SK-N-SH treated with all-trans-retinoic acid at 6 μM for 48 hours (cell line): ENCODE results near the gene LAMC1.

Experiments
- ATAC-seq: fragments of 200-7000 bp; cut with Tn5 transposase; 3 replicates; pipeline ENCODE4 v1.9.1; 2020; ENCODE audit warnings: mild to moderate bottlenecking, moderate library complexity
- ARNTL ChIP-seq: fragments of 450-650 bp; formaldehyde crosslinking; IDR thresholded peaks from 2 replicates; pipeline ENCODE4 v1.5.0; 2020; ENCODE audit warnings: low read depth, mild to moderate bottlenecking, moderate library complexity, borderline replicate concordance
- BACH2 ChIP-seq: fragments of 250-450 bp; sonication (Bioruptor Pico); IDR thresholded peaks from 2 replicates; pipeline ENCODE4 v1.9.0; 2021; ENCODE audit warnings: mild to moderate bottlenecking, borderline replicate concordance
- CSDC2 ChIP-seq: fragments of 250-450 bp; sonication (Bioruptor Pico); IDR thresholded peaks from 2 replicates; pipeline ENCODE4 v1.5.0; 2020; ENCODE audit warnings: mild to moderate bottlenecking, moderate library complexity
- ESRRG ChIP-seq: fragments of 250-450 bp; sonication (Bioruptor Pico); IDR thresholded peaks from 2 replicates; pipeline ENCODE4 v1.6.1; 2021; ENCODE audit warnings: mild to moderate bottlenecking
- GLIS3 ChIP-seq: fragments of 250-450 bp; sonication (Bioruptor Pico); IDR thresholded peaks from 2 replicates; pipeline ENCODE4 v1.5.0; 2020; ENCODE audit warnings: mild to moderate bottlenecking, moderate library complexity
- ISL1 ChIP-seq: fragments of 250-450 bp; sonication (Bioruptor Pico); IDR thresholded peaks from 2 replicates; pipeline ENCODE4 v2.1.2; 2022; ENCODE audit warnings: mild to moderate bottlenecking, moderate library complexity
- OSR1 ChIP-seq: fragments of 250-450 bp; sonication (Bioruptor Pico); IDR thresholded peaks from 2 replicates; pipeline ENCODE4 v1.8.0; 2022; ENCODE audit warnings: moderate library complexity, mild to moderate bottlenecking, inconsistent platforms
- PATZ1 ChIP-seq: fragments of 250-450 bp; sonication (Bioruptor Pico); IDR thresholded peaks from 2 replicates; pipeline ENCODE4 v1.8.0; 2020; ENCODE audit warnings: mild to moderate bottlenecking, moderate library complexity, borderline replicate concordance
- PPARA ChIP-seq: fragments of 250-450 bp; sonication (Bioruptor Pico); IDR thresholded peaks from 2 replicates; pipeline ENCODE4 v1.5.0; 2020; ENCODE audit warnings: mild to moderate bottlenecking, borderline replicate concordance
- RARB ChIP-seq: fragments of 250-450 bp; sonication (Bioruptor Pico); IDR thresholded peaks from 2 replicates; pipeline ENCODE4 v1.8.0; 2021; ENCODE audit warnings: mild to moderate bottlenecking, moderate library complexity
- SNAI2 ChIP-seq: fragments of 250-450 bp; sonication (Bioruptor Pico); IDR thresholded peaks from 2 replicates; pipeline ENCODE4 v1.5.0; 2020; ENCODE audit warnings: mild to moderate bottlenecking, moderate library complexity
- TOX ChIP-seq: fragments of 250-450 bp; sonication (Bioruptor Pico); IDR thresholded peaks from 2 replicates; pipeline ENCODE4 v1.8.0; 2021; ENCODE audit warnings: mild to moderate bottlenecking, moderate library complexity, borderline replicate concordance
- ZC3H10 ChIP-seq: fragments of 250-450 bp; sonication (Bioruptor Pico); IDR thresholded peaks from 2 replicates; pipeline ENCODE4 v1.5.1; 2021; ENCODE audit warnings: mild to moderate bottlenecking, moderate library complexity
- ZFP30 ChIP-seq: fragments of 450-650 bp; formaldehyde crosslinking; IDR thresholded peaks from 2 replicates; pipeline ENCODE4 v1.5.0; 2022; ENCODE audit warnings: mild to moderate bottlenecking, moderate library complexity
- ZNF565 ChIP-seq: fragments of 450-650 bp; formaldehyde crosslinking; conservative IDR thresholded peaks from 2 replicates; pipeline ENCODE4 v1.5.0; 2020; ENCODE audit warnings: low read depth, mild to moderate bottlenecking, moderate library complexity
- ZNF70 ChIP-seq: fragments of 450-650 bp; formaldehyde crosslinking; IDR thresholded peaks from 2 replicates; pipeline ENCODE4 v1.5.0; 2020; ENCODE audit warnings: mild to moderate bottlenecking, moderate library complexity
- ZNF8 ChIP-seq: fragments of 450-650 bp; formaldehyde crosslinking; IDR thresholded peaks from 2 replicates; pipeline ENCODE4 v1.5.0; 2020; ENCODE audit warnings: mild to moderate bottlenecking, moderate library complexity
- TF ChIP-seq, protein P1 (sequence below): fragments of 250-450 bp; sonication (Bioruptor Pico); IDR thresholded peaks from 2 replicates; pipeline ENCODE4 v1.5.1; 2020; ENCODE audit warnings: low read depth, mild to moderate bottlenecking, moderate library complexity
- TF ChIP-seq, protein P2 (sequence below): fragments of 250-450 bp; sonication (Bioruptor Pico); IDR thresholded peaks from 2 replicates; pipeline ENCODE4 v1.8.0; 2021; ENCODE audit warnings: low read depth, mild to moderate bottlenecking, moderate library complexity, borderline replicate concordance
- TF ChIP-seq, protein P3 (sequence below): fragments of 250-450 bp; sonication (Bioruptor Pico); IDR thresholded peaks from 2 replicates; pipeline ENCODE4 v1.5.0; 2020; ENCODE audit warnings: mild to moderate bottlenecking, moderate library complexity
- TF ChIP-seq, protein P4 (sequence below): fragments of 250-450 bp; sonication (Bioruptor Pico); IDR thresholded peaks from 2 replicates; pipeline ENCODE4 v1.5.1; 2021; ENCODE audit warnings: mild to moderate bottlenecking, moderate library complexity

The LAMC1 gene

DNA sequence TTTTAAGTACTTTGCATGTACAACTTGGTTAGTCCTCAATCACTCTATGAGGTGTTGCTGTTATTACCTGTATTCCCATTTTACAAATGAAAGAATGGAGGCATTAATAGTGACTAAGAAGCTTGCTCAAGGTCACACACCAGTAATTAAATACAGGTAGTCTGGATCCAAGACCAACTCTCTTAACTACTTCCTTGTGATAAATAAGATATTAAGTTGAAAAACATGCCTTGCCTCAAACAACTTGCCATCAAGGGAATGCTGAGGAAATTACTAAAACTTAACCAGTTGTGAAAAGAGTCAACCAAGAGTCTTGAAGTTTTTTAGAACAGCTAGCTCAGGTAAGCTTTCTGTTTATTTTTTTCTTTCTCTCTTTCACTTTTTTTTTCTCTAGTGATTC lies 21.0 kb upstream of the LAMC1 start:
- TF ChIP-seq ZNF8 (no peak), TOX (CRISPR knock-in tag) (no peak), PATZ1 (CRISPR knock-in tag) (no peak), RARB (CRISPR knock-in tag) (no peak), GLIS3 (CRISPR knock-in tag) (no peak), ISL1 (no peak), PPARA (no peak), ZNF70 (no peak), ZNF565 (no peak), CSDC2 (CRISPR knock-in tag) (no peak), BACH2 (CRISPR knock-in tag) (no peak), ESRRG (CRISPR knock-in tag) (no peak), SNAI2 (no peak), ZFP30 (CRISPR knock-in tag) (no peak), ARNTL (no peak), OSR1 (CRISPR knock-in tag) (no peak), ZC3H10 (no peak)
- TF ChIP-seq, protein P1, sequence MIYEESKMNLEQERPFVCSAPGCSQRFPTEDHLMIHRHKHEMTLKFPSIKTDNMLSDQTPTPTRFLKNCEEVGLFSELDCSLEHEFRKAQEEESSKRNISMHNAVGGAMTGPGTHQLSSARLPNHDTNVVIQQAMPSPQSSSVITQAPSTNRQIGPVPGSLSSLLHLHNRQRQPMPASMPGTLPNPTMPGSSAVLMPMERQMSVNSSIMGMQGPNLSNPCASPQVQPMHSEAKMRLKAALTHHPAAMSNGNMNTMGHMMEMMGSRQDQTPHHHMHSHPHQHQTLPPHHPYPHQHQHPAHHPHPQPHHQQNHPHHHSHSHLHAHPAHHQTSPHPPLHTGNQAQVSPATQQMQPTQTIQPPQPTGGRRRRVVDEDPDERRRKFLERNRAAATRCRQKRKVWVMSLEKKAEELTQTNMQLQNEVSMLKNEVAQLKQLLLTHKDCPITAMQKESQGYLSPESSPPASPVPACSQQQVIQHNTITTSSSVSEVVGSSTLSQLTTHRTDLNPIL (CRISPR knock-in tag) = no peak
- TF ChIP-seq, protein P2, sequence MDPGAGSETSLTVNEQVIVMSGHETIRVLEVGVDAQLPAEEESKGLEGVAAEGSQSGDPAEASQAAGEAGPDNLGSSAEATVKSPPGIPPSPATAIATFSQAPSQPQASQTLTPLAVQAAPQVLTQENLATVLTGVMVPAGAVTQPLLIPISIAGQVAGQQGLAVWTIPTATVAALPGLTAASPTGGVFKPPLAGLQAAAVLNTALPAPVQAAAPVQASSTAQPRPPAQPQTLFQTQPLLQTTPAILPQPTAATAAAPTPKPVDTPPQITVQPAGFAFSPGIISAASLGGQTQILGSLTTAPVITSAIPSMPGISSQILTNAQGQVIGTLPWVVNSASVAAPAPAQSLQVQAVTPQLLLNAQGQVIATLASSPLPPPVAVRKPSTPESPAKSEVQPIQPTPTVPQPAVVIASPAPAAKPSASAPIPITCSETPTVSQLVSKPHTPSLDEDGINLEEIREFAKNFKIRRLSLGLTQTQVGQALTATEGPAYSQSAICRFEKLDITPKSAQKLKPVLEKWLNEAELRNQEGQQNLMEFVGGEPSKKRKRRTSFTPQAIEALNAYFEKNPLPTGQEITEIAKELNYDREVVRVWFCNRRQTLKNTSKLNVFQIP = no peak
- TF ChIP-seq, protein P3, sequence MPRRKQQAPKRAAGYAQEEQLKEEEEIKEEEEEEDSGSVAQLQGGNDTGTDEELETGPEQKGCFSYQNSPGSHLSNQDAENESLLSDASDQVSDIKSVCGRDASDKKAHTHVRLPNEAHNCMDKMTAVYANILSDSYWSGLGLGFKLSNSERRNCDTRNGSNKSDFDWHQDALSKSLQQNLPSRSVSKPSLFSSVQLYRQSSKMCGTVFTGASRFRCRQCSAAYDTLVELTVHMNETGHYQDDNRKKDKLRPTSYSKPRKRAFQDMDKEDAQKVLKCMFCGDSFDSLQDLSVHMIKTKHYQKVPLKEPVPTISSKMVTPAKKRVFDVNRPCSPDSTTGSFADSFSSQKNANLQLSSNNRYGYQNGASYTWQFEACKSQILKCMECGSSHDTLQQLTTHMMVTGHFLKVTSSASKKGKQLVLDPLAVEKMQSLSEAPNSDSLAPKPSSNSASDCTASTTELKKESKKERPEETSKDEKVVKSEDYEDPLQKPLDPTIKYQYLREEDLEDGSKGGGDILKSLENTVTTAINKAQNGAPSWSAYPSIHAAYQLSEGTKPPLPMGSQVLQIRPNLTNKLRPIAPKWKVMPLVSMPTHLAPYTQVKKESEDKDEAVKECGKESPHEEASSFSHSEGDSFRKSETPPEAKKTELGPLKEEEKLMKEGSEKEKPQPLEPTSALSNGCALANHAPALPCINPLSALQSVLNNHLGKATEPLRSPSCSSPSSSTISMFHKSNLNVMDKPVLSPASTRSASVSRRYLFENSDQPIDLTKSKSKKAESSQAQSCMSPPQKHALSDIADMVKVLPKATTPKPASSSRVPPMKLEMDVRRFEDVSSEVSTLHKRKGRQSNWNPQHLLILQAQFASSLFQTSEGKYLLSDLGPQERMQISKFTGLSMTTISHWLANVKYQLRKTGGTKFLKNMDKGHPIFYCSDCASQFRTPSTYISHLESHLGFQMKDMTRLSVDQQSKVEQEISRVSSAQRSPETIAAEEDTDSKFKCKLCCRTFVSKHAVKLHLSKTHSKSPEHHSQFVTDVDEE (CRISPR knock-in tag) = no peak
- no peak for ATAC-seq

GRCh38 chr1:183002797-183003196 lies 20.4 kb upstream of the LAMC1 start:
- TF ChIP-seq SNAI2 (no peak), ZNF8 (no peak), PATZ1 (CRISPR knock-in tag) (no peak), GLIS3 (CRISPR knock-in tag) (no peak)
- TF ChIP-seq, protein P3 (CRISPR knock-in tag) = no peak
- TF ChIP-seq, protein P4, sequence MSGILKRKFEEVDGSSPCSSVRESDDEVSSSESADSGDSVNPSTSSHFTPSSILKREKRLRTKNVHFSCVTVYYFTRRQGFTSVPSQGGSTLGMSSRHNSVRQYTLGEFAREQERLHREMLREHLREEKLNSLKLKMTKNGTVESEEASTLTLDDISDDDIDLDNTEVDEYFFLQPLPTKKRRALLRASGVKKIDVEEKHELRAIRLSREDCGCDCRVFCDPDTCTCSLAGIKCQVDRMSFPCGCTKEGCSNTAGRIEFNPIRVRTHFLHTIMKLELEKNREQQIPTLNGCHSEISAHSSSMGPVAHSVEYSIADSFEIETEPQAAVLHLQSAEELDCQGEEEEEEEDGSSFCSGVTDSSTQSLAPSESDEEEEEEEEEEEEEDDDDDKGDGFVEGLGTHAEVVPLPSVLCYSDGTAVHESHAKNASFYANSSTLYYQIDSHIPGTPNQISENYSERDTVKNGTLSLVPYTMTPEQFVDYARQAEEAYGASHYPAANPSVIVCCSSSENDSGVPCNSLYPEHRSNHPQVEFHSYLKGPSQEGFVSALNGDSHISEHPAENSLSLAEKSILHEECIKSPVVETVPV (CRISPR knock-in tag) = no peak
- TF ChIP-seq, protein P2 = no peak
- TF ChIP-seq, all 23 proteins: peak for 0
- no peak for ATAC-seq
